Type B pancreatic cell (in vitro differentiated cells): Measurements from ENCODE around the gene TMTC2. TPM values are rescaled to one million over a fixed set of nuclear protein-coding genes. Genes with fewer than 3 reads are reported as not detected.

ENCODE experiments used
- DNase-seq: peaks from one replicate; pipeline ENCODE4 v3.0.0; 2021; ENCODE audit warnings: mixed read lengths; ENCODE audit not compliant: unreplicated experiment; ENCODE audit errors: extremely low spot score
- H3K27ac Mint-ChIP-seq: 2 replicates; pipeline ENCODE4 v1.8.0; 2021; ENCODE audit warnings: mild to moderate bottlenecking, mixed read lengths
- H3K27me3 Mint-ChIP-seq: 2 replicates; pipeline ENCODE4 v1.8.0; 2021; ENCODE audit warnings: mixed read lengths
- H3K36me3 Mint-ChIP-seq: 2 replicates; pipeline ENCODE4 v1.8.0; 2021; ENCODE audit warnings: mixed read lengths
- H3K4me1 Mint-ChIP-seq: one replicate; pipeline ENCODE4 v1.8.0; 2021; ENCODE audit warnings: mixed read lengths; ENCODE audit not compliant: unreplicated experiment
- H3K4me3 Mint-ChIP-seq: 2 replicates; pipeline ENCODE4 v1.8.0; 2021; ENCODE audit warnings: mild to moderate bottlenecking, mixed read lengths
- H3K9me3 Mint-ChIP-seq: 2 replicates; pipeline ENCODE4 v1.8.0; 2021; ENCODE audit warnings: mixed read lengths
- CTCF ChIP-seq: fragments of 200-600 bp; sonication (generic); conservative IDR thresholded peaks from 2 replicates; pipeline ENCODE4 v1.5.0; 2021; ENCODE audit warnings: antibody characterized with exemption, mild to moderate bottlenecking
- total RNA-seq: library from RNA; stranded (reverse); gene quantifications from 2 replicates; pipeline ENCODE4 v1.2.1, GENCODE V29; 2021; ENCODE audit warnings: low replicate concordance

TMTC2 gene
- total RNA-seq, 1 donor from 2014 or later, result 31.0 TPM

- H3K4me1 Mint-ChIP-seq, result peaks cover 8% of the 10 kb centered on the region
- H3K36me3 Mint-ChIP-seq, result no peaks in the 10 kb centered on the region
- DNase-seq, result no peak
- no peak overlapping the region for H3K27ac Mint-ChIP-seq
- peaks cover 10% of the 10 kb centered on the region for H3K9me3 Mint-ChIP-seq
- no peaks in the 10 kb centered on the region for H3K27me3 Mint-ChIP-seq
- no peak overlapping the region for H3K4me3 Mint-ChIP-seq
- no peak for TF ChIP-seq CTCF
Measured at GRCh38 chr12:83145325-83145840, 458.7 kb downstream of the TMTC2 start.

DNA sequence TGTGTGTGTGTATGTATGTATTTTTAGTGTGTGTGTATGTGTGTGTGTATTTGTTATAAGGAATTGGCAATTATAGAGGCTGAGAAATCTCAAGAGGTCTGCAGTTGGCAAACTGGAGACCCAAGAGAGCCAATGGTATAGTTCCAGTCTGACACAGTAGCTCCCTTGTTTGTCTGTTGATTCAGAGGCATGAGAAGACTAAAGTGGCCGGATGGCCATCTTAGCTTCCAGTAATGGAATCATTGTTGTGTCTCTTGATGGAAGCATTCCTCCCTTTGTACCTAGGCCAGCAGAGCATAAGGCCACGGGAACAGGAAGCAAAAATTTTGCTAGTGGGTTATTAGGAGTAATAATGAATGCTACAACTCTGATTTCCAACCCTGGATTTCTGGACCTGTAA, 460.6 kb downstream of the TMTC2 start:
- no peak overlapping the region for H3K27ac Mint-ChIP-seq

GRCh38 chr12:83149987-83150386, 463.3 kb downstream of the TMTC2 start:
- no peak for DNase-seq
- H3K4me3 Mint-ChIP-seq, result no peak overlapping the region
- no peaks in the 10 kb centered on the region for H3K36me3 Mint-ChIP-seq
- no peak overlapping the region for H3K27ac Mint-ChIP-seq
- peaks cover 4% of the 10 kb centered on the region for H3K4me1 Mint-ChIP-seq
- TF ChIP-seq CTCF, result no peak
- no peaks in the 10 kb centered on the region for H3K27me3 Mint-ChIP-seq
- H3K9me3 Mint-ChIP-seq, result no peaks in the 10 kb centered on the region

More for the DNA sequence above, 460.6 kb downstream of the TMTC2 start:
- H3K27me3 Mint-ChIP-seq, result no peaks in the 10 kb centered on the region
- H3K4me3 Mint-ChIP-seq, result no peak overlapping the region
- peaks cover 8% of the 10 kb centered on the region for H3K4me1 Mint-ChIP-seq
- no peaks in the 10 kb centered on the region for H3K9me3 Mint-ChIP-seq
- H3K36me3 Mint-ChIP-seq, result no peaks in the 10 kb centered on the region
- no peak for DNase-seq
- no peak for TF ChIP-seq CTCF

DNA sequence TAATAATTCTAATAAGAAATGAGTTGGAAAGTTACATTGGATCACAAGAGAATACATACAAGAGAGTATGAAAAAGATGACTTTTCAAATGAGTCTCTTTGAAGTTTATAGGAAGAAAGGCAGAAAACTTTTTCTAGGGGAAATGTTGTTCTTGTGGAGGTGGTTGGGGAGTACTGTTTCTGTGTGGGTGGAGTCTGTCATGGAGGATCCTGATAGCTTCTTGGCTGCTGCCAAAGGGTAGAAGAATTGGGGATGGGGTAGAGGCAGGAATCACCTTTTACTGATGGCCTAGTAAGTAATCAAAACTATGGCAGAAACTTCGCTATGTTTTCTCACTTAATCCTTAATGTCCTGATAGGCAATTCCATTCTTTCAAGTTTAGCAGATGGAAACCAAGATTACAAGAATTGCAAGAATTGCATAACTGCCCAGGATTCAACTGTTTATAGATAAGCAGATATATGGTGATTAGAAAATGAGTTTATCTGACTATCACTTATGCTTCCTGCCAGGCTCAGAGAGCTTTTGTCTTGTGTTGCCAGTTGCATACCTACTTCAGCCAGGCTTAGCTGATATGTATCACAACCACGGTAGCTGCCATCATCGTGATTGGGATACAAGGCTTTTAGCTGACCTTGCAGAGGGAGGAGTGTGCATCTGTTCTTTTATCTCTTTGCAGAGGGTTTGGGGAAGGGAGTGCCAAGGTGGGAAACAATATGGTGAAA, 463.9 kb downstream of the TMTC2 start:
- H3K36me3 Mint-ChIP-seq, result no peaks in the 10 kb centered on the region
- no peak for DNase-seq
- H3K4me1 Mint-ChIP-seq, result peaks cover 4% of the 10 kb centered on the region
- no peak overlapping the region for H3K4me3 Mint-ChIP-seq
- no peak for TF ChIP-seq CTCF
- H3K27me3 Mint-ChIP-seq, result no peaks in the 10 kb centered on the region
- no peaks in the 10 kb centered on the region for H3K9me3 Mint-ChIP-seq
- H3K27ac Mint-ChIP-seq, result no peak overlapping the region

DNA sequence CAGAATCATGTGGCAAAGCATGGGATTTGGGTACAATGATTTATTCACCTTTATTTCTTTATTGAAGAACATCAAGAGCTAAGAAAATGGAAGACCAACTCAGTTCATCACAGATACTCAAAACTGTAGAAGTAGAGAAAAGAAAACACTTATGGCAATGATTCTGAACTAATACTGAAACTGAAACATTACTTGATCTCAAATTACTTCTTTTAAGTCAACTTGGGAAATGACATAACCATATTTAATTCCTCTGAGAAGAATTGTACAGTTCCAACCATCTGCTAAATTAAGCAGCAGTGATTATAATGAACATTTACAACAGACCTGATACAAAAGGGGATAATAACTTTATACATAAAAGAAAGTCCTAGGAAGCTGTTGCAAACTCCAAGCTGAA, 466.5 kb downstream of the TMTC2 start:
- Mint-ChIP-seq H3K36me3 (no peaks in the 10 kb centered on the region), H3K4me3 (no peak overlapping the region), H3K9me3 (no peaks in the 10 kb centered on the region), H3K27ac (no peak overlapping the region), H3K4me1 (peaks cover 4% of the 10 kb centered on the region), H3K27me3 (no peaks in the 10 kb centered on the region)
- DNase-seq, result no peak
- TF ChIP-seq CTCF, result no peak
